Measurements from ENCODE around the gene IQCC.

The IQCC gene

GRCh38 chr1:32255072-32256071, 49.9 kb downstream of the IQCC start:
- no peaks in the 10 kb centered on the region for H3K4me1 ChIP-seq (ENCODE audit: control insufficient read depth, insufficient read depth, low read length)
- no peak overlapping the region for H3K27ac ChIP-seq (ENCODE audit: extremely low read depth, low read depth, low read length)
- TF ChIP-seq FEZF1 (tag by site-specific recombination; IDR thresholded peaks at IDR 0.05), result no peak
- no peak for TF ChIP-seq ZNF561 (tag by site-specific recombination; IDR thresholded peaks at IDR 0.05; ENCODE audit: borderline replicate concordance)
- no peak for TF ChIP-seq ZXDB (tag by site-specific recombination; IDR thresholded peaks at IDR 0.05)
- no peak for TF ChIP-seq ZBTB17 (tag by site-specific recombination; IDR thresholded peaks at IDR 0.05)
- TF ChIP-seq ZNF280C (tag by site-specific recombination; IDR thresholded peaks at IDR 0.05), result no peak
- no peak for TF ChIP-seq ZNF362 (tag by site-specific recombination; IDR thresholded peaks at IDR 0.05)
- TF ChIP-seq GLIS2 (tag by site-specific recombination; IDR thresholded peaks at IDR 0.05), result no peak
- no peak for TF ChIP-seq ZNF350 (tag by site-specific recombination; IDR thresholded peaks at IDR 0.05)
- no peak for TF ChIP-seq ZNF660 (tag by site-specific recombination; IDR thresholded peaks at IDR 0.05)
- no peak for TF ChIP-seq ZNF596 (tag by site-specific recombination; IDR thresholded peaks at IDR 0.05)
- TF ChIP-seq ZNF157 (tag by site-specific recombination; IDR thresholded peaks at IDR 0.05), result no peak
- TF ChIP-seq ZNF701 (tag by site-specific recombination; IDR thresholded peaks at IDR 0.05), result no peak
- TF ChIP-seq ZNF184 (tag by site-specific recombination; IDR thresholded peaks at IDR 0.05), result no peak
- TF ChIP-seq ZNF335 (tag by site-specific recombination; conservative IDR thresholded peaks at IDR 0.05), result no peak
- ChIA-PET POLR2A (interaction anchor here (0.7 to 1.6 kb wide), 2 partner anchors 25 to 81 kb away, joined by 3 to 4 read pairs; partner anchors contain the start of gene MARCKSL1), CTCF (interaction anchor here (2.0 kb wide), 1 partner anchor 39 kb away, joined by 5 read pairs; no protein-coding TSS in a partner anchor)
- H3K36me3 ChIP-seq (ENCODE audit: control insufficient read depth in 2 of 2, insufficient read depth in 1 of 2, low read length in 2 of 2), result no peaks in the 10 kb centered on the region
- H3K4me3 ChIP-seq (ENCODE audit: low read depth, low read length), result no peak overlapping the region
- no peaks in the 10 kb centered on the region for H3K9me3 ChIP-seq (ENCODE audit: control insufficient read depth, insufficient read depth, low read depth, low read length)

- Histone ChIP-seq H3K9me3 (ENCODE audit: control insufficient read depth, insufficient read depth, low read depth, low read length) (no peaks in the 10 kb centered on the region), H3K36me3 (ENCODE audit: control insufficient read depth in 2 of 2, insufficient read depth in 1 of 2, low read length in 2 of 2) (no peaks in the 10 kb centered on the region), H3K27ac (ENCODE audit: extremely low read depth, low read depth, low read length) (no peak overlapping the region), H3K4me3 (ENCODE audit: low read depth, low read length) (no peak overlapping the region), H3K4me1 (ENCODE audit: control insufficient read depth, insufficient read depth, low read length) (no peaks in the 10 kb centered on the region)
- CTCF ChIA-PET, result interaction anchor here (0.5 to 4.6 kb wide), 3 partner anchors 9 to 41 kb away, joined by 3 to 40 read pairs (median 5); partner anchors contain the start of gene FAM167B
- POLR2A ChIA-PET, result interaction anchor here (1.5 to 1.6 kb wide), 2 partner anchors 79 to 80 kb away, joined by 3 to 4 read pairs; partner anchors contain the start of gene MARCKSL1
- TF ChIP-seq KLF16 (tag by site-specific recombination; IDR thresholded peaks at IDR 0.05) (no peak), REPIN1 (tag by site-specific recombination; IDR thresholded peaks at IDR 0.05; ENCODE audit: low read depth) (no peak), YY2 (tag by site-specific recombination; IDR thresholded peaks at IDR 0.05) (no peak), SP7 (tag by site-specific recombination; IDR thresholded peaks at IDR 0.05) (no peak), ZBTB26 (tag by site-specific recombination; optimal IDR thresholded peaks at IDR 0.05) (no peak), ZNF37A (tag by site-specific recombination; IDR thresholded peaks at IDR 0.05) (no peak), KLF9 (tag by site-specific recombination; IDR thresholded peaks at IDR 0.05; ENCODE audit: low read depth) (no peak)
Observed at GRCh38 chr1:32256473-32257226, 51.2 kb downstream of the IQCC start.
